K562 treated with DMSO at 1 percent for 24 hours (cell line): ENCODE measurements around the gene KIF9. TPM values are rescaled to one million over a fixed set of nuclear protein-coding genes. Genes with fewer than 3 reads are reported as not detected.

ENCODE experiments used
- total RNA-seq: library from RNA; unstranded; fragments of 300-600 nt; gene quantifications from 2 replicates; pipeline ENCODE4 v1.2.3, GENCODE V29; 2022; ENCODE audit warnings: low read depth; ENCODE audit not compliant: insufficient read depth

The KIF9 gene, protein sequence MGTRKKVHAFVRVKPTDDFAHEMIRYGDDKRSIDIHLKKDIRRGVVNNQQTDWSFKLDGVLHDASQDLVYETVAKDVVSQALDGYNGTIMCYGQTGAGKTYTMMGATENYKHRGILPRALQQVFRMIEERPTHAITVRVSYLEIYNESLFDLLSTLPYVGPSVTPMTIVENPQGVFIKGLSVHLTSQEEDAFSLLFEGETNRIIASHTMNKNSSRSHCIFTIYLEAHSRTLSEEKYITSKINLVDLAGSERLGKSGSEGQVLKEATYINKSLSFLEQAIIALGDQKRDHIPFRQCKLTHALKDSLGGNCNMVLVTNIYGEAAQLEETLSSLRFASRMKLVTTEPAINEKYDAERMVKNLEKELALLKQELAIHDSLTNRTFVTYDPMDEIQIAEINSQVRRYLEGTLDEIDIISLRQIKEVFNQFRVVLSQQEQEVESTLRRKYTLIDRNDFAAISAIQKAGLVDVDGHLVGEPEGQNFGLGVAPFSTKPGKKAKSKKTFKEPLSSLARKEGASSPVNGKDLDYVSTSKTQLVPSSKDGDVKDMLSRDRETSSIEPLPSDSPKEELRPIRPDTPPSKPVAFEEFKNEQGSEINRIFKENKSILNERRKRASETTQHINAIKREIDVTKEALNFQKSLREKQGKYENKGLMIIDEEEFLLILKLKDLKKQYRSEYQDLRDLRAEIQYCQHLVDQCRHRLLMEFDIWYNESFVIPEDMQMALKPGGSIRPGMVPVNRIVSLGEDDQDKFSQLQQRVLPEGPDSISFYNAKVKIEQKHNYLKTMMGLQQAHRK
- total RNA-seq: 8.0 and 9.1 TPM in 2 replicates

GRCh38 chr3:47282424-47283192, at the start of gene KIF9, which contains the start of gene KLHL18:
Gene KIF9 (minus strand): TSS chr3:47282799. CDS start chr3:47277374, 5,425 bp downstream.
Gene KLHL18 (plus strand): TSS chr3:47282944. CDS start chr3:47282966, 22 bp downstream.

Other genes with a start within 250 kb of the KIF9 start
- gene SETD2, start 118.7 kb downstream of the KIF9 start, total RNA-seq: 18.0 and 21.2 TPM in 2 replicates
- 40.6 and 79.0 TPM in 2 replicates for gene KLHL18, start 145 bp upstream of the KIF9 start, total RNA-seq
- gene PTPN23, start 98.2 kb upstream of the KIF9 start, total RNA-seq: 52.6 and 58.9 TPM in 2 replicates
- gene SCAP, start 193.1 kb upstream of the KIF9 start, total RNA-seq: 108 and 113 TPM in 2 replicates
- gene ELP6, start 230.9 kb upstream of the KIF9 start, total RNA-seq: 78.3 and 83.5 TPM in 2 replicates